ENCODE results near the gene CHERP.
"Not testable (repeated sequence)": the region's sequence is repeated elsewhere in the genome, so short reads cannot be mapped to it uniquely, and the experiment has no call there.

The CHERP gene

GRCh38 chr19:16518483-16519229 lies 23.6 kb downstream of the CHERP start:
- DNase-seq, result no peak

- no peak for DNase-seq
Measured at GRCh38 chr19:16518061-16518460, 24.2 kb downstream of the CHERP start.

GRCh38 chr19:16516923-16517610 lies 25.2 kb downstream of the CHERP start:
- no peak for DNase-seq

- DNase-seq, result no peak
Measured at GRCh38 chr19:16516381-16516780, 25.9 kb downstream of the CHERP start.

GRCh38 chr19:16514383-16515019 lies 27.7 kb downstream of the CHERP start:
- no peak for DNase-seq

- not testable (repeated sequence) for DNase-seq
Measured at GRCh38 chr19:16512611-16513010, 29.6 kb downstream of the CHERP start.

- DNase-seq, result no peak
Measured at GRCh38 chr19:16509141-16510061, 32.8 kb downstream of the CHERP start.

- DNase-seq, result no peak
Measured at GRCh38 chr19:16508546-16508945, 33.7 kb downstream of the CHERP start.

- DNase-seq, result no peak
Measured at GRCh38 chr19:16506961-16507360, 35.3 kb downstream of the CHERP start.

- DNase-seq, result not testable (repeated sequence)
Measured at GRCh38 chr19:16506161-16506560, 36.1 kb downstream of the CHERP start.

- no peak for DNase-seq
Measured at GRCh38 chr19:16504271-16504670, 38.0 kb downstream of the CHERP start.

GRCh38 chr19:16497837-16498236 lies 44.4 kb downstream of the CHERP start:
- no peak for DNase-seq

GRCh38 chr19:16497042-16497441 lies 45.2 kb downstream of the CHERP start:
- no peak for DNase-seq

GRCh38 chr19:16496613-16496983 lies 45.6 kb downstream of the CHERP start:
- no peak for DNase-seq

GRCh38 chr19:16495982-16496612 lies 46.1 kb downstream of the CHERP start, which contains the start of the genes C19orf44 and CALR3:
Gene C19orf44 (plus strand): TSS chr19:16496394. CDS start chr19:16500793, 4,399 bp downstream.
Gene CALR3 (minus strand): TSS chr19:16496167. CDS start chr19:16496129, 38 bp downstream.
- DNase-seq, result peak; percentile 98

- DNase-seq, result not testable (repeated sequence)
Measured at GRCh38 chr19:16486476-16486875, 55.8 kb downstream of the CHERP start.

GRCh38 chr19:16482745-16483144 lies 59.5 kb downstream of the CHERP start:
- DNase-seq, result no peak

GRCh38 chr19:16477311-16477710 lies 64.9 kb downstream of the CHERP start:
- no peak for DNase-seq

GRCh38 chr19:16476401-16476800 lies 65.8 kb downstream of the CHERP start:
- DNase-seq, result no peak

- DNase-seq, result no peak
Measured at GRCh38 chr19:16473875-16474392, 68.3 kb downstream of the CHERP start.

- DNase-seq, result no peak
Measured at GRCh38 chr19:16472992-16473391, 69.2 kb downstream of the CHERP start.

- not testable (repeated sequence) for DNase-seq
Measured at GRCh38 chr19:16472559-16472899, 69.7 kb downstream of the CHERP start.
